ENCODE results near the gene ETS2. TPM values are rescaled to one million over a fixed set of nuclear protein-coding genes. Genes with fewer than 3 reads are reported as not detected.

ETS2 gene
- total RNA-seq, 4 donors from 2014 or later, result 36.6 to 92.2 (median 56.3) TPM

- Histone ChIP-seq H3K9me3 (no peaks in the 10 kb centered on the region), H3K4me1 (peaks cover 13 to 36% of the 10 kb centered on the region in 2 donors), H3K27me3 (no peaks in the 10 kb centered on the region), H3K27ac (peak overlapping the region; percentile 69 to 99 (median 97)), H3K4me3 (replicated peaks in 1 of 3) (peak overlapping the region; percentile 84 to 98 (median 86)), H3K36me3 (peaks cover under 1 to 11% of the 10 kb centered on the region in 2 donors)
- intact Hi-C loops (cut with DNase I), result loop anchor here (10.0 kb wide), 3 partner anchors 118 to 228 kb away; no protein-coding TSS in a partner anchor
- DNase-seq, result peak; percentile 39 to 40
- WGBS, 2 donors, result 11 to 18% methylated on average over 15 to 38 of the region's 72 CpGs
- no peak for TF ChIP-seq CTCF (IDR thresholded peaks at IDR 0.05)
- TF ChIP-seq POLR2A (IDR thresholded peaks at IDR 0.05), result no peak
These were observed 618 bp downstream of the ETS2 start for GRCh38 chr21:38806153-38806941.

- no peaks in the 10 kb centered on the region for H3K27me3 ChIP-seq
- H3K9me3 ChIP-seq, result no peaks in the 10 kb centered on the region
- peaks cover 6 to 16% of the 10 kb centered on the region in 2 donors for H3K36me3 ChIP-seq
- DNase-seq, result no peak
- TF ChIP-seq POLR2A (IDR thresholded peaks at IDR 0.05) (no peak), CTCF (IDR thresholded peaks at IDR 0.05) (no peak)
- H3K4me3 ChIP-seq (replicated peaks in 1 of 3), result peak overlapping the region in 2 of 3 donors; percentile 86 to 98
- peak overlapping the region; percentile 69 to 99 (median 97) for H3K27ac ChIP-seq
- 68 to 70% methylated on average over 9 of the region's 9 CpGs for WGBS, 2 donors
- intact Hi-C loops (cut with DNase I), result loop anchor here (10.0 kb wide), 3 partner anchors 118 to 228 kb away; no protein-coding TSS in a partner anchor
- H3K4me1 ChIP-seq, result peaks cover 13 to 36% of the 10 kb centered on the region in 2 donors
These were observed 1.2 kb downstream of the ETS2 start for GRCh38 chr21:38806942-38807284.

- Histone ChIP-seq H3K36me3 (peaks cover 9 to 22% of the 10 kb centered on the region in 2 donors), H3K9me3 (no peaks in the 10 kb centered on the region), H3K4me3 (replicated peaks in 1 of 3) (peak overlapping the region in 1 of 3 donors; percentile 98), H3K27me3 (no peaks in the 10 kb centered on the region), H3K27ac (peak overlapping the region; percentile 69 to 99 (median 97)), H3K4me1 (peaks cover 13 to 36% of the 10 kb centered on the region in 2 donors)
- TF ChIP-seq CTCF (IDR thresholded peaks at IDR 0.05), result no peak
- peak in 1 of 2 donors; percentile 9 for TF ChIP-seq POLR2A (IDR thresholded peaks at IDR 0.05)
- no peak for DNase-seq
- intact Hi-C loops (cut with DNase I), result loop anchor here (10.0 kb wide), 3 partner anchors 117 to 227 kb away; no protein-coding TSS in a partner anchor
- 48 to 71% methylated on average over 2 of the region's 2 CpGs for WGBS, 2 donors
These were observed 1.7 kb downstream of the ETS2 start for GRCh38 chr21:38807441-38807871.

- peak overlapping the region in 1 of 3 donors; percentile 98 for H3K4me3 ChIP-seq (replicated peaks in 1 of 3)
- peaks cover 13 to 36% of the 10 kb centered on the region in 2 donors for H3K4me1 ChIP-seq
- intact Hi-C loops (cut with DNase I), result loop anchor here (10.0 kb wide), 3 partner anchors 117 to 227 kb away; no protein-coding TSS in a partner anchor
- no peak for DNase-seq
- H3K27me3 ChIP-seq, result no peaks in the 10 kb centered on the region
- H3K36me3 ChIP-seq, result peaks cover 12 to 24% of the 10 kb centered on the region in 2 donors
- H3K9me3 ChIP-seq, result no peaks in the 10 kb centered on the region
- peak overlapping the region; percentile 69 to 99 (median 97) for H3K27ac ChIP-seq
- TF ChIP-seq POLR2A (IDR thresholded peaks at IDR 0.05), result no peak
- no peak for TF ChIP-seq CTCF (IDR thresholded peaks at IDR 0.05)
- 75 to 79% methylated on average over 5 of the region's 5 CpGs for WGBS, 2 donors
These were observed 2.3 kb downstream of the ETS2 start for GRCh38 chr21:38807986-38808385.

Measured in thyroid gland (tissue), 4 donors.